Activated effector memory CD4-positive, alpha-beta T cell treated with anti-CD3 and anti-CD28 coated beads, Interleukin-2, amount 50 U/mL, for 16 hours (primary cell): ENCODE results near the gene UBE2Z.

Source experiments
- DNase-seq: peaks from one replicate; pipeline ENCODE4 v3.0.0-alpha.2; 2020

UBE2Z gene

GRCh38 chr17:48961516-48962233 is 53.5 kb downstream of the UBE2Z start:
- DNase-seq: no peak

GRCh38 chr17:48970224-48970623 is 62.0 kb downstream of the UBE2Z start:
- no peak for DNase-seq

- no peak for DNase-seq
Measured at GRCh38 chr17:48970865-48971687, 62.9 kb downstream of the UBE2Z start.

- DNase-seq: no peak
Measured at GRCh38 chr17:48972749-48973097, 64.5 kb downstream of the UBE2Z start.

GRCh38 chr17:48973806-48974205 is 65.6 kb downstream of the UBE2Z start:
- no peak for DNase-seq
